GM12892 (cell line): ENCODE measurements around the gene PLBD2.

Experiments used
- DNase-seq: peaks from one replicate; pipeline ENCODE4 v3.0.0; 2011; ENCODE audit not compliant: insufficient read length
- FAIRE-seq: peaks from 2 replicates; lab custom pipeline; 2011; peaks lifted over from hg19 to GRCh38; lab: Jason Lieb, UNC
- POLR2A ChIP-seq: IDR thresholded peaks from 2 replicates; pipeline ENCODE4 v1.6.1; 2011; ENCODE audit warnings: low read depth, low read length, control low read depth
- POLR2AphosphoS5 ChIP-seq: IDR thresholded peaks from 2 replicates; pipeline ENCODE4 v1.6.1; 2011; ENCODE audit warnings: low read depth, low read length, control low read depth
- TAF1 ChIP-seq: IDR thresholded peaks from 2 replicates; pipeline ENCODE4 v1.6.1; 2011; ENCODE audit warnings: low read depth, mild to moderate bottlenecking, control low read depth, low read length, borderline replicate concordance

PLBD2 gene

GRCh38 chr12:113378291-113378690 is 19.9 kb downstream of the PLBD2 start:
- no peak for FAIRE-seq

GRCh38 chr12:113381220-113381619 is 22.8 kb downstream of the PLBD2 start:
- DNase-seq: no peak
- FAIRE-seq: no peak
- TF ChIP-seq POLR2AphosphoS5 (no peak), POLR2A (no peak), TAF1 (no peak)

More at GRCh38 chr12:113378291-113378690, 19.9 kb downstream of the PLBD2 start:
- no peak for DNase-seq
- TF ChIP-seq POLR2AphosphoS5 (no peak), TAF1 (no peak), POLR2A (no peak)

- DNase-seq: no peak
- FAIRE-seq: no peak
- TF ChIP-seq POLR2AphosphoS5: no peak
- TF ChIP-seq POLR2A: no peak
- TF ChIP-seq TAF1: no peak
Measured at GRCh38 chr12:113382206-113382605, 23.8 kb downstream of the PLBD2 start.

DNA sequence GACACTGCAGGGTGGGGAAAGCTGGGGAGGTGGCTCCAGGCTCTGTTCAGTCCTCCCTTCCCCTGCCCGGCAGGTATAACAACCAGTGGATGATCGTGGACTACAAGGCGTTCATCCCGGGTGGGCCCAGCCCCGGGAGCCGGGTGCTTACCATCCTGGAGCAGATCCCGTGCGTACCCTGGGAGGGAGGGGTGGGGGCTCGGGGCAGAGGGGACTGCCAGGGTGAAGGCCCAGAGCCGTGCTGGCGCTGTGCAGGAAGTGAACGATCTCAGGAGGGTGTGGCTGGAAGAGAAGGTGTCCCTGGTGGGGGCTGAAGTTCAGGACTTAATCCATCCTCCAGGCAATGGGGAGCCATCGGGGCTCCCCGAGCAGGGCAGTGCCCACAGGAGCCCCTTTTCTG is 26.4 kb downstream of the PLBD2 start:
- FAIRE-seq (no peak), DNase-seq (no peak)
- TF ChIP-seq POLR2AphosphoS5 (no peak), POLR2A (no peak), TAF1 (no peak)

DNA sequence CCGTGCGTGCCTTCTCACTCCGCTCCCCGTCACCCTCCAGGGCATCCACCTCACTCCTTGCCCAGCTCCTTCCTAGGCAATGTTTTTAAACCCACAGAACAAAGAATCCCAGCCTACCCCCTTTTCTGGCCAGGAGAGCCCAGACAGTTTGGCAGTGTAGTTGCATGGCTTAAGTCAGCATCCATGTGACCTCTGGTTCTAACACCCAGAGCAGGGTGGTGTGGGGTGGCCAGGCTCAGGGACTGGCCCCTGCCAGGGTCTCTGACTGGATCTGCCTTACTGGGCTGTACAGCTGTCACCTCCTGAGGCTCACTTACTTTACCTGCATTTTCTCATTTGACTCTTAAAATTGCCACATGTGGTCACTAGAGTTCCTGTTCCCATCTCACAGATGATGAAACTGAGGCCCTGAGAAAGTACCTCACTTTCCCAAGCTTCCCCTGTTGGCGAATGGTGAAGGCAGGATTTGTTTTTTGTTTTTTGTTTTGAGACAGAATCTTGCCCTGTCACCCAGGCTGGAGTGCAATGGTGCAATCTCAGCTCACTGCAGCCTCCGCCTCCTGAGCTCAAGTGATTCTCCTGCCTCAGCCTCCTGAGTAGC is 27.0 kb downstream of the PLBD2 start:
- DNase-seq (no peak), FAIRE-seq (no peak)
- TF ChIP-seq POLR2A (no peak), POLR2AphosphoS5 (no peak), TAF1 (no peak)

- FAIRE-seq (no peak), DNase-seq (no peak)
- TF ChIP-seq POLR2AphosphoS5: no peak
- TF ChIP-seq TAF1: no peak
- TF ChIP-seq POLR2A: no peak
Measured at GRCh38 chr12:113386866-113387566, 28.6 kb downstream of the PLBD2 start.

- DNase-seq (no peak), FAIRE-seq (no peak)
- TF ChIP-seq TAF1 (no peak), POLR2AphosphoS5 (no peak), POLR2A (no peak)
Measured at GRCh38 chr12:113387631-113388030, 29.2 kb downstream of the PLBD2 start.

- no peak for FAIRE-seq
- no peak for DNase-seq
- no peak for TF ChIP-seq POLR2A
- TF ChIP-seq POLR2AphosphoS5: no peak
- TF ChIP-seq TAF1: no peak
Measured at GRCh38 chr12:113388351-113388750, 30.0 kb downstream of the PLBD2 start.

DNA sequence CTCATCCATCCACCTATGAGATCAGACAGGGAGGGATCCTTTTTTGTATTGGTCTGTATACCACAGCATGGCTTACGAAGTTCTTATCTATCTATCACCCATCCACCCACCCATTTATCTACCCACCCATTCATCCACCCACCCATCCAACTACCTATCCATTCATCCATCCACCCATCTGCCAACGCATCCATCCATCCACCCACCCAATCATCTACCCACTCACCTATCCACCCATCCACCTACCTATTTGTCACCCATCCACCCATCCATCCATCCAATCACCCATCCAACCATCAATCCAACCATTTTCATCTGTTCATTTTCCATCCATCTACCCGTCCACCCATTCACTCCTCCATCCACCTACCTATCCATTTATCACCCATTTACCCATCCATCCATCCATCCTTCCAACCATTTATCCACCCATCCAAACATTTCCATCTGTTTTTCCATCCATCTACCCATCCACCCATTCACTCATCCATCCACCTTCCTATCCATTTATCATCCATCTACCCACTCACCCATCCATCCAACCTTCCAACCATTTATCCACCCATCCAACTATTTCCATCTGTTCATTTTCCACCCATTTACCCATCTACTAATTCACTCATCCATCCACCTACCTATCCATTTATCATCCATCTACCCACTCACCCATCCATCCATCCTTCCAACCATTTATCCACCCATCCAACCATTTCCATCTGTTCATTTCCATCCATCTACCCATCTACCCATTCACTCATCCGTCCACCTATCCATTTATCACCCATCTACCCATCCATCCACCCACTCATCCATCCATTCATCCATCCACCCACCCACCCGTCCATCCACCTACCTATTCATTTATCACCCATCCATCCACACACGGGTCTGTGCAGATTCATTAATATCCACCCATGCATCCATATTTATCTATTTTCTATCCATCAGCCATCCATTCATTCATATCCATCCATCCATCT is 32.0 kb downstream of the PLBD2 start:
- TF ChIP-seq POLR2AphosphoS5 (no peak), POLR2A (no peak), TAF1 (no peak)
- no peak for FAIRE-seq
- no peak for DNase-seq

DNA sequence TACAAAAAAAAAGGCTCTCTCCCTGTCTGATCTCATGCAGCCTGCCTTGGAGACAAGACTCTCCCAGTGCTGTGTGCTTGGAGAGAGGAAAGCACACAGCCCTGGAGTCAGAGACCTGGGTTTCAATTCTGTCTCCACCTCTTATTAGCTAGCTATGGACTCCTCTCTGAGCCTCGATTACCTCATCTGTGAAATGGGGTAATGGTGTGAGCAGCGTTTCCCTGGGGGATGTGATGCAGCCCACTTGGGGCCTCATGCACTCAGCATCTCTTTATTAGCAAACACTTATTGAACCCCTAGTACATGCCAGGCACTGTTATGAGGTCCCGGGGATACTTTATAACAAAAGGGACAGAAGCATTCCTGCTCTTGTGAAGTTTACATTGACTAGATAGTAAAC is 32.8 kb downstream of the PLBD2 start:
- FAIRE-seq (no peak), DNase-seq (no peak)
- no peak for TF ChIP-seq TAF1
- no peak for TF ChIP-seq POLR2AphosphoS5
- TF ChIP-seq POLR2A: no peak

GRCh38 chr12:113391650-113392337 is 33.4 kb downstream of the PLBD2 start:
- DNase-seq: no peak
- no peak for FAIRE-seq
- TF ChIP-seq POLR2AphosphoS5 (no peak), POLR2A (no peak), TAF1 (no peak)
